ENCODE data around the gene GALNT2. TPM values are rescaled to one million over a fixed set of nuclear protein-coding genes. Genes with fewer than 3 reads are reported as not detected.

GALNT2 gene
- total and polyA plus RNA-seq, 2 donors (not counting 1 experiment from before 2014, with no cell fraction given) = 19.0 to 184 TPM

GRCh38 chr1:230077011-230077410, 10.0 kb downstream of the GALNT2 start:
- ChIA-PET CTCF (interaction anchor here (1.9 kb wide), 1 partner anchor 9 kb away, joined by 5 read pairs; no protein-coding TSS in a partner anchor), POLR2A (no interaction called here)
- no peaks in the 10 kb centered on the region for H3K27me3 ChIP-seq (replicated peaks in 1 of 4; ENCODE audit: control extremely low read depth in 1 of 4, control insufficient read depth in 3 of 4, insufficient read depth in 4 of 4, low read length in 3 of 4)
- intact Hi-C loops (cut with micrococcal nuclease) = no loop called here
- no peak overlapping the region for H3K4me2 ChIP-seq (replicated peaks; ENCODE audit: low read depth, low read length, poor library complexity, severe bottlenecking)
- no peaks in the 10 kb centered on the region for H3K9me3 ChIP-seq (ENCODE audit: control extremely low read depth in 1 of 3, control insufficient read depth in 2 of 3, insufficient read depth in 1 of 3, low read length in 2 of 3)
- no peak overlapping the region for H3K9ac ChIP-seq (ENCODE audit: low read length)
- H3K9me3 Mint-ChIP-seq (ENCODE audit: insufficient read depth) = no peaks in the 10 kb centered on the region
- peaks cover 0 to 6% of the 10 kb centered on the region in 2 experiments for H3K36me3 ChIP-seq (replicated peaks in 1 of 2; ENCODE audit: control extremely low read depth in 1 of 2, control insufficient read depth in 1 of 2, extremely low read depth in 1 of 2, insufficient read depth in 2 of 2, low read length in 1 of 2)
- no peak overlapping the region for H3K27ac ChIP-seq (ENCODE audit: low read length in 2 of 2)
- TF ChIP-seq EZH2 (IDR thresholded peaks at IDR 0.05; ENCODE audit: borderline replicate concordance, insufficient read depth, low read depth, low read length, poor library complexity, severe bottlenecking) (no peak), CTCF (IDR thresholded peaks at IDR 0.05) (no peak)
- peaks cover 87% of the 10 kb centered on the region for H4K20me1 ChIP-seq (ENCODE audit: control insufficient read depth, insufficient read depth, low read length, poor library complexity, severe bottlenecking)
- H3K4me1 Mint-ChIP-seq = peaks cover 40% of the 10 kb centered on the region
- ATAC-seq (ENCODE audit: low read depth) (no peak), DNase-seq (no peak)
- no peak overlapping the region for H3K4me3 ChIP-seq (ENCODE audit: control extremely low read depth in 1 of 5, extremely low read depth in 1 of 5, insufficient read depth in 1 of 5, low read depth in 2 of 5, low read length in 4 of 5)
- H3K79me2 ChIP-seq (ENCODE audit: control insufficient read depth, insufficient read depth, low read length) = peaks cover 85% of the 10 kb centered on the region
- no peak overlapping the region for H3K27ac Mint-ChIP-seq
- 73% methylated on average over 3 of the region's 3 CpGs for WGBS (ENCODE audit: insufficient coverage)
- H3K27me3 Mint-ChIP-seq = no peaks in the 10 kb centered on the region
- no peaks in the 10 kb centered on the region for H3K4me1 ChIP-seq (ENCODE audit: control insufficient read depth in 2 of 2, insufficient read depth in 2 of 2, low read length in 2 of 2)
- H2AFZ ChIP-seq (ENCODE audit: insufficient read depth, low read depth, low read length, poor library complexity, severe bottlenecking) = no peak overlapping the region
- H3K4me3 Mint-ChIP-seq = no peak overlapping the region

- H3K36me3 ChIP-seq (replicated peaks in 1 of 2; ENCODE audit: control extremely low read depth in 1 of 2, control insufficient read depth in 1 of 2, extremely low read depth in 1 of 2, insufficient read depth in 2 of 2, low read length in 1 of 2) = peaks cover 0 to 6% of the 10 kb centered on the region in 2 experiments
- H3K79me2 ChIP-seq (ENCODE audit: control insufficient read depth, insufficient read depth, low read length) = peaks cover 85% of the 10 kb centered on the region
- Mint-ChIP-seq H3K9me3 (ENCODE audit: insufficient read depth) (no peaks in the 10 kb centered on the region), H3K4me3 (no peak overlapping the region), H3K27ac (no peak overlapping the region), H3K27me3 (no peaks in the 10 kb centered on the region), H3K4me1 (peaks cover 44% of the 10 kb centered on the region)
- no peak overlapping the region for H2AFZ ChIP-seq (ENCODE audit: insufficient read depth, low read depth, low read length, poor library complexity, severe bottlenecking)
- ChIA-PET CTCF (interaction anchor here (1.3 to 1.9 kb wide), 2 partner anchors 8 to 43 kb away, joined by 3 to 5 read pairs; no protein-coding TSS in a partner anchor), POLR2A (no interaction called here)
- H3K27me3 ChIP-seq (replicated peaks in 1 of 4; ENCODE audit: control extremely low read depth in 1 of 4, control insufficient read depth in 3 of 4, insufficient read depth in 4 of 4, low read length in 3 of 4) = no peaks in the 10 kb centered on the region
- H4K20me1 ChIP-seq (ENCODE audit: control insufficient read depth, insufficient read depth, low read length, poor library complexity, severe bottlenecking) = peaks cover 86% of the 10 kb centered on the region
- no peak overlapping the region for H3K4me3 ChIP-seq (ENCODE audit: control extremely low read depth in 1 of 5, extremely low read depth in 1 of 5, insufficient read depth in 1 of 5, low read depth in 2 of 5, low read length in 4 of 5)
- WGBS (ENCODE audit: insufficient coverage) = 96% methylated on average over 3 of the region's 12 CpGs
- no peak for TF ChIP-seq CTCF (IDR thresholded peaks at IDR 0.05)
- no peak for TF ChIP-seq EZH2 (IDR thresholded peaks at IDR 0.05; ENCODE audit: borderline replicate concordance, insufficient read depth, low read depth, low read length, poor library complexity, severe bottlenecking)
- no peak overlapping the region for H3K9ac ChIP-seq (ENCODE audit: low read length)
- ATAC-seq (ENCODE audit: low read depth) (no peak), DNase-seq (no peak)
- no peak overlapping the region for H3K27ac ChIP-seq (ENCODE audit: low read length in 2 of 2)
- peaks cover 0 to 5% (median 0%) of the 10 kb centered on the region in 3 donors for H3K9me3 ChIP-seq (ENCODE audit: control extremely low read depth in 1 of 3, control insufficient read depth in 2 of 3, insufficient read depth in 1 of 3, low read length in 2 of 3)
- intact Hi-C loops (cut with micrococcal nuclease) = no loop called here
- H3K4me2 ChIP-seq (replicated peaks; ENCODE audit: low read depth, low read length, poor library complexity, severe bottlenecking) = no peak overlapping the region
- H3K4me1 ChIP-seq (ENCODE audit: control insufficient read depth in 2 of 2, insufficient read depth in 2 of 2, low read length in 2 of 2) = no peaks in the 10 kb centered on the region
Measured at GRCh38 chr1:230077436-230078213, 10.6 kb downstream of the GALNT2 start.
